ENCODE data around the gene IP6K1.

GRCh38 chr3:49799105-49799504 is 12.8 kb upstream of the IP6K1 start:
- TF ChIP-seq TEAD4 (CRISPR knock-in tag; IDR thresholded peaks at IDR 0.05), result no peak
- no peak for TF ChIP-seq ZNF317 (CRISPR knock-in tag; IDR thresholded peaks at IDR 0.05; ENCODE audit: borderline replicate concordance, low read depth)
- TF ChIP-seq ZBTB43 (CRISPR knock-in tag; IDR thresholded peaks at IDR 0.05), result no peak
- TF ChIP-seq CTCF (IDR thresholded peaks at IDR 0.05), result no peak
- no peak for TF ChIP-seq STAT6 (CRISPR knock-in tag; conservative IDR thresholded peaks at IDR 0.05; ENCODE audit: low read depth)
- no peak for TF ChIP-seq USF2 (CRISPR knock-in tag; IDR thresholded peaks at IDR 0.05)
- no peak for TF ChIP-seq TEAD1 (CRISPR knock-in tag; IDR thresholded peaks at IDR 0.05)
